Stimulated activated CD4-positive, alpha-beta T cell treated with anti-CD3 and anti-CD28 coated beads, Interleukin-15, amount 100 ng/mL, for 1 hour (primary cell): ENCODE data around the gene FFAR1.

Source experiments
- DNase-seq, 2 donors: peaks; one replicate each; pipeline ENCODE4 v3.0.0-alpha.2; 2020; ENCODE audit warnings: low read depth in 1 of 2, low spot score in 1 of 2

Gene FFAR1

GRCh38 chr19:35388277-35389054 is 40.8 kb downstream of the FFAR1 start:
- DNase-seq, result no peak

GRCh38 chr19:35389192-35389861 is 41.6 kb downstream of the FFAR1 start:
- DNase-seq, result no peak

- DNase-seq, result no peak
Measured at GRCh38 chr19:35392742-35393715, 45.3 kb downstream of the FFAR1 start.

DNA sequence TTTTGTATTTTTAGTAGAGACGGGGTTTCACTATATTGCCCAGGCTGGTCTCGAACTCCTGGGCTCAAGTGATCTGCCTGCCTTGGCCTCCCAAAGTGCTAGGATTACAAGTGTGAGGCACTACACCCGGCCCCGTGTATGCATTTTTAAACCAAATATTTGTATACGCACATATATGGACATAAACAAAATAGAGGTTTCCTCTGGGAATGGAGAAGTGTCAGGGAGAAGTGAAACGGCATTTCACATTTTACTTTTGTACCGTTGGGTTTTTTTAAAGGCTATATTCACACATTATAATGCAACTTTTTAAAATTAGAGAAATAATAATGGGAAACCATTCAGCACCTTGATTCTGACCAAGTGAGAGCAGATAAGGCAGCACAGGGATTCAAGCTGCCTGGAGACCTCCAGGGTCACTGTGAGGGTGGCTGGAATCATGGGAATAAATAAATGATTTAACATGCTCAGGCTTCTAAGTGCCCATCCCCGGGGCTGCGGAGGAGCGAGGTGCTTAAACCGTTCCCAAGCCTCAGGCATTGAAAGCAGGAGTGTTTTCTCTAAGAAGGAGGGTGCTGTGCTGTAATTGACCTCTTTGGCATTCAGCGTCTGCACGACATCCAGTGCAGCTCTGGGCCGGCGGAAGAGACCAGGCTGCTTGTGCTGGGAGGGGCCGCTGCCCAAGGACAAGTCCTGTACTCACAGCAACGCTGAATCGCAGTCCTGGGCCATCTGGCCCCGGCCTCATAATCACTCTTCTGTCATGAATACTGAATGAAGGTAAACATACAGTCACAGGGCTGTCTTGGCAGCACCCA is 47.9 kb downstream of the FFAR1 start:
- no peak for DNase-seq

DNA sequence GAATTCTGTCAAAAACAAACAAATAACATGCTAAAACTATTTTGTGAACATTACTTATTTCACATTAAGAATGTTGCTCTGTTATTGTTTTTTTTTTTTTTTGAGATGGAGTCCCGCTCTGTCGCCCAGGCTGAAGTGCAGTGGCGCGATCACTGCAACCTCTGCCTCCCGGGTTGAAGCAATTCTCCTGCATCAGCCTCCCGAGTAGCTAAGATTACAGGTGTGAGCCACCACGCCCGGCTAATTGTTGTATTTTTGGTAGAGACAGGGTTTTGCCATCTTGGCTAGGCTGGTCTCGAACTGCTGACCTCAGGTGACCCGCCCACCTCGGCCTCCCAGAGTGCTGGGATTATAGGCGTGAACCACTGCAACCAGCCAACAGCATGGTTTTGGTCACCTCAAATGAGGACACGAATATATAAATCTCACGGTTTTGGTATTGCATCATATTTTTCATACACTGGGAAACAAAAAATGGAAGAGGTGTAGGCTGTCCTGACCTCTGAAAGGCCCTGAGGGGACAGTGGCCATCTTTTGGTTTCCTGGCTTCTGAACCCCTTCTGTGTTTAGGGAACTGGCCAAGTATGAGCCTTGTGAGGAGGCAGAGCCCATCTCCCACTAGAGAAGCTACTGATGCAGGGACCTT is 48.7 kb downstream of the FFAR1 start:
- no peak for DNase-seq

DNA sequence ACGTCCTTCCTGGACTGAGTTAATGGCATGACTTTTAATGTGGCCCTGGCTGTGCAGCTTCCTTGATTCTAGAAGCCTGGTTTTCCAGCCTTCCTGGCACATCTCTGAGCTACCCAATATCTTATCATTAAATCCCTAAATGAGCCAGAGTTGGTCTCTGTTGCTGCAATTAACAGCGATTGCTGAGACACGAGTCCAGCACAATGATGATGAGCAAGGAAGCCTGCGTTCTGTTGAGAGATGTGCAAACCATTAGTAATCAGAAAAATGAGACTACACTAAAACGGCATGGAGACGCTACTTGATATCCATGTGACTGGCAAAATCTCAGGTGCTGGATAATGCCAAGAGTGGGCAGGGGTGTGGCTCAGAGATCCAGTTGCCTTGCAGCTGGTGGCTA is 49.4 kb downstream of the FFAR1 start:
- no peak for DNase-seq
